ENCODE measurements around the gene UBR3.

- no peak for TF ChIP-seq CTCF (IDR thresholded peaks at IDR 0.05)
- no peak for TF ChIP-seq EP300 (IDR thresholded peaks at IDR 0.05)
- no peak for TF ChIP-seq POLR2A (IDR thresholded peaks at IDR 0.05)
Measured at GRCh38 chr2:169925968-169926367, 98.7 kb downstream of the UBR3 start.
